Stimulated activated CD8-positive, alpha-beta memory T cell treated with anti-CD3 and anti-CD28 coated beads, Interleukin-15, amount 100 ng/mL, for 24 hours (primary cell): ENCODE measurements around the gene PRDX5.

Source experiments
- DNase-seq: peaks from one replicate; pipeline ENCODE4 v3.0.0-alpha.2; 2020; ENCODE audit warnings: low read depth

PRDX5 gene

GRCh38 chr11:64347193-64347867 lies 29.4 kb downstream of the PRDX5 start:
- DNase-seq: no peak

- DNase-seq: no peak
Measured at GRCh38 chr11:64348383-64349024, 30.6 kb downstream of the PRDX5 start.

GRCh38 chr11:64349025-64349387 lies 31.1 kb downstream of the PRDX5 start:
- DNase-seq: no peak

- no peak for DNase-seq
Measured at GRCh38 chr11:64349404-64349803, 31.5 kb downstream of the PRDX5 start.

GRCh38 chr11:64351136-64351631 lies 33.3 kb downstream of the PRDX5 start:
- no peak for DNase-seq

GRCh38 chr11:64352099-64352994 lies 34.4 kb downstream of the PRDX5 start:
- no peak for DNase-seq

GRCh38 chr11:64352995-64353714 lies 35.2 kb downstream of the PRDX5 start:
- DNase-seq: no peak

- no peak for DNase-seq
Measured at GRCh38 chr11:64353715-64354506, 36.0 kb downstream of the PRDX5 start.

- DNase-seq: no peak
Measured at GRCh38 chr11:64355078-64355940, 37.4 kb downstream of the PRDX5 start.

- DNase-seq: no peak
Measured at GRCh38 chr11:64356498-64357411, 38.8 kb downstream of the PRDX5 start.

- no peak for DNase-seq
Measured at GRCh38 chr11:64357446-64357845, 39.5 kb downstream of the PRDX5 start.

- DNase-seq: no peak
Measured at GRCh38 chr11:64357904-64358535, 40.1 kb downstream of the PRDX5 start.

- DNase-seq: no peak
Measured at GRCh38 chr11:64358536-64358906, 40.6 kb downstream of the PRDX5 start.

GRCh38 chr11:64358907-64359711 lies 41.2 kb downstream of the PRDX5 start, which contains the start of gene RPS6KA4:
Gene RPS6KA4 (plus strand): TSS chr11:64359162. CDS start chr11:64359236, 74 bp downstream.
- no peak for DNase-seq

- DNase-seq: no peak
Measured at GRCh38 chr11:64359712-64360445, 42.0 kb downstream of the PRDX5 start.

GRCh38 chr11:64360448-64360921 lies 42.6 kb downstream of the PRDX5 start:
- no peak for DNase-seq

- DNase-seq: no peak
Measured at GRCh38 chr11:64361659-64362058, 43.7 kb downstream of the PRDX5 start.
